Natural killer cell (primary cell): Measurements from ENCODE around the gene DOP1A. TPM values are rescaled to one million over a fixed set of nuclear protein-coding genes. Genes with fewer than 3 reads are reported as not detected.
A peak's percentile ranks its signal among the peaks of the same experiment; 100 is the strongest.

ENCODE experiments used
- ATAC-seq, 3 donors: fragments of 150-1000 bp in 2 of 3; fragments of 200-7000 bp in 1 of 3; cut with Tn5 transposase; 1 replicate in 1 of 3; 2 replicates in 2 of 3; pipeline ENCODE4 v1.10.0; 2021; ENCODE audit warnings: mild to moderate bottlenecking in 2 of 3, moderate library complexity in 2 of 3
- DNase-seq, 2 donors: peaks; one replicate each; pipeline versions ENCODE4 v3.0.0 to v3.0.0-alpha.2; 2013 to 2021; ENCODE audit warnings: mixed read lengths in 1 of 2
- H3K27ac ChIP-seq: one replicate; pipeline ENCODE4 v1.5.1; 2013; ENCODE audit warnings: mild to moderate bottlenecking, low read length
- H3K27me3 ChIP-seq: one replicate; pipeline ENCODE4 v1.6.1; 2013; ENCODE audit warnings: low read length; ENCODE audit not compliant: control insufficient read depth, insufficient read depth
- H3K36me3 ChIP-seq: one replicate; pipeline ENCODE4 v1.6.1; 2013; ENCODE audit warnings: low read length; ENCODE audit not compliant: control insufficient read depth, insufficient read depth
- H3K4me1 ChIP-seq: one replicate; pipeline ENCODE4 v1.6.1; 2013; ENCODE audit warnings: low read length; ENCODE audit not compliant: control insufficient read depth, insufficient read depth
- H3K4me3 ChIP-seq: one replicate; pipeline ENCODE4 v1.5.1; 2013; ENCODE audit warnings: low read length
- H3K9me3 ChIP-seq: one replicate; pipeline ENCODE4 v1.6.1; 2013; ENCODE audit warnings: low read length; ENCODE audit not compliant: control insufficient read depth, insufficient read depth
- H3K27ac Mint-ChIP-seq, 2 donors: one replicate each; pipeline ENCODE4 v1.8.0; 2022; ENCODE audit warnings: mild to moderate bottlenecking in 2 of 2, mixed read lengths in 2 of 2, moderate library complexity in 1 of 2
- H3K27me3 Mint-ChIP-seq, 2 donors: one replicate each; pipeline ENCODE4 v1.8.0; 2022; ENCODE audit warnings: low read depth in 2 of 2, mixed read lengths in 2 of 2
- H3K36me3 Mint-ChIP-seq: one replicate; pipeline ENCODE4 v1.8.0; 2022; ENCODE audit warnings: mixed read lengths
- H3K4me1 Mint-ChIP-seq, 2 donors: one replicate each; pipeline ENCODE4 v1.8.0; 2022; ENCODE audit warnings: mixed read lengths in 2 of 2
- H3K4me3 Mint-ChIP-seq: one replicate; pipeline ENCODE4 v1.8.0; 2022; ENCODE audit warnings: mild to moderate bottlenecking, moderate library complexity, mixed read lengths
- H3K9me3 Mint-ChIP-seq, 2 donors: one replicate each; pipeline ENCODE4 v1.8.0; 2022; ENCODE audit warnings: mixed read lengths in 2 of 2
- CTCF ChIP-seq: fragments of 200-600 bp; IDR thresholded peaks from one replicate; pipeline ENCODE4 v1.8.0; 2022; ENCODE audit warnings: antibody characterized with exemption
- WGBS: methylation state at CpG from one replicate; pipeline ENCODE4 v1.1.7; 2013; ENCODE audit warnings: missing lambda C conversion rate; ENCODE audit not compliant: insufficient coverage; 5-methylcytosine and 5-hydroxymethylcytosine counted together
- intact Hi-C: fragments of 100-400 bp; cut with micrococcal nuclease; formaldehyde crosslinking; loops from one replicate; pipeline ENCODE4 v1.14.2; 2022
- total RNA-seq, 4 donors: library from RNA; stranded (reverse); fragments of 120-200 nt in 1 of 4; gene quantifications; one replicate each; pipeline versions ENCODE4 v1.2.3 to v1.2.4, GENCODE V29; 2013 to 2022

Gene DOP1A
- total RNA-seq, 3 donors from 2014 or later (not counting 1 experiment from before 2014, with no cell fraction given): 23.5 to 36.7 (median 30.1) TPM

GRCh38 chr6:83062225-83062624 lies 5.2 kb upstream of the DOP1A start:
- Mint-ChIP-seq H3K36me3 (no peaks in the 10 kb centered on the region), H3K4me3 (no peak overlapping the region), H3K27me3 (no peaks in the 10 kb centered on the region), H3K27ac (no peak overlapping the region), H3K4me1 (peaks cover 14 to 16% of the 10 kb centered on the region in 2 donors), H3K9me3 (no peaks in the 10 kb centered on the region)
- H3K27ac ChIP-seq: no peak overlapping the region
- H3K9me3 ChIP-seq: no peaks in the 10 kb centered on the region
- H3K4me3 ChIP-seq: no peak overlapping the region
- TF ChIP-seq CTCF: no peak
- intact Hi-C loops: no loop called here
- no peaks in the 10 kb centered on the region for H3K27me3 ChIP-seq
- peaks cover 6% of the 10 kb centered on the region for H3K4me1 ChIP-seq
- ATAC-seq (no peak), DNase-seq (no peak)
- peaks cover 4% of the 10 kb centered on the region for H3K36me3 ChIP-seq
- 92% methylated on average over 1 of the region's 1 CpG for WGBS

- WGBS: 3% methylated on average over 48 of the region's 48 CpGs
Measured at GRCh38 chr6:83065511-83066192, 1.8 kb upstream of the DOP1A start, which contains the start of gene UBE3D. Gene UBE3D (minus strand): TSS chr6:83065841. CDS start chr6:83065718, 123 bp downstream.

GRCh38 chr6:83068616-83069015 lies 1.1 kb downstream of the DOP1A start:
- Mint-ChIP-seq H3K9me3 (no peaks in the 10 kb centered on the region), H3K27ac (peak overlapping the region; percentile 86 to 95), H3K4me1 (peaks cover 31 to 37% of the 10 kb centered on the region in 2 donors), H3K4me3 (peak overlapping the region; percentile 94), H3K36me3 (no peaks in the 10 kb centered on the region), H3K27me3 (no peaks in the 10 kb centered on the region)
- no peaks in the 10 kb centered on the region for H3K36me3 ChIP-seq
- TF ChIP-seq CTCF: no peak
- no peaks in the 10 kb centered on the region for H3K9me3 ChIP-seq
- no peak for DNase-seq
- peaks cover 15% of the 10 kb centered on the region for H3K4me1 ChIP-seq
- WGBS: 70% methylated on average over 5 of the region's 6 CpGs
- H3K4me3 ChIP-seq: peak overlapping the region; percentile 98
- H3K27me3 ChIP-seq: no peaks in the 10 kb centered on the region
- no peak for ATAC-seq
- peak overlapping the region; percentile 96 for H3K27ac ChIP-seq
- intact Hi-C loops: loop anchor here (5.0 kb wide), 3 partner anchors 149 to 1159 kb away; partner anchors contain the start of genes CEP162 and IBTK

More at GRCh38 chr6:83065511-83066192, 1.8 kb upstream of the DOP1A start, which contains the start of gene UBE3D:
- Histone ChIP-seq H3K4me3 (peak within 1 kb of the TSS; percentile 88), H3K27me3 (no peaks in the 10 kb centered on the region), H3K36me3 (no peaks in the 10 kb centered on the region), H3K9me3 (no peaks in the 10 kb centered on the region), H3K27ac (peak within 1 kb of the TSS; percentile 25), H3K4me1 (peaks cover 12% of the 10 kb centered on the region)
- DNase-seq: peak; percentile 95
- Mint-ChIP-seq H3K36me3 (no peaks in the 10 kb centered on the region), H3K9me3 (no peaks in the 10 kb centered on the region), H3K27ac (peak within 1 kb of the TSS; percentile 41 to 76), H3K4me1 (peaks cover 31 to 35% of the 10 kb centered on the region in 2 donors), H3K27me3 (no peaks in the 10 kb centered on the region), H3K4me3 (peak within 1 kb of the TSS; percentile 92)
- intact Hi-C loops: loop anchor here (2.0 to 5.0 kb wide), 4 partner anchors 152 to 1162 kb away; partner anchors contain the start of genes CEP162 and IBTK
- peak; percentile 98 for TF ChIP-seq CTCF
- peak; percentile 73 to 88 (median 77) for ATAC-seq
